HG03139 (cell line): Measurements from ENCODE around the gene FRS3.
A peak's percentile ranks its signal among the peaks of the same experiment; 100 is the strongest.

Experiments used
- ATAC-seq: cut with Tn5 transposase; IDR thresholded peaks from one replicate; pipeline ENCODE4 v1.9.1; 2021; ENCODE audit not compliant: unreplicated experiment

FRS3 gene

GRCh38 chr6:41791305-41791704 lies 11.6 kb upstream of the FRS3 start:
- no peak for ATAC-seq

GRCh38 chr6:41790045-41790444 lies 10.3 kb upstream of the FRS3 start:
- ATAC-seq, result no peak

GRCh38 chr6:41789390-41789724 lies 9.7 kb upstream of the FRS3 start:
- ATAC-seq, result no peak

GRCh38 chr6:41787219-41787917 lies 7.7 kb upstream of the FRS3 start, which contains the start of gene TOMM6:
Gene TOMM6, plus strand, starts transcription at chr6:41787694. Its CDS starts 4 bp downstream, at chr6:41787698.
- peak; percentile 73 for ATAC-seq

- peak; percentile 49 for ATAC-seq
These were observed 6.9 kb upstream of the FRS3 start for GRCh38 chr6:41786451-41787218.

- no peak for ATAC-seq
These were observed 6.2 kb upstream of the FRS3 start for GRCh38 chr6:41785689-41786450.

- ATAC-seq, result no peak
These were observed 5.6 kb upstream of the FRS3 start for GRCh38 chr6:41785254-41785653.

GRCh38 chr6:41784581-41785171 lies 5.0 kb upstream of the FRS3 start:
- no peak for ATAC-seq

GRCh38 chr6:41783106-41783780 lies 3.5 kb upstream of the FRS3 start:
- no peak for ATAC-seq

GRCh38 chr6:41781366-41781730 lies 1.6 kb upstream of the FRS3 start:
- ATAC-seq, result no peak

GRCh38 chr6:41780551-41781365 lies 1.1 kb upstream of the FRS3 start, which contains the start of gene PRICKLE4:
Gene PRICKLE4, plus strand, starts transcription at chr6:41780782. Its CDS starts 2,692 bp downstream, at chr6:41783474.
- no peak for ATAC-seq

- ATAC-seq, result no peak
These were observed 364 bp downstream of the FRS3 start for GRCh38 chr6:41779336-41779735.

GRCh38 chr6:41778895-41779294 lies 805 bp downstream of the FRS3 start:
- ATAC-seq, result no peak

- no peak for ATAC-seq
These were observed 2.0 kb downstream of the FRS3 start for GRCh38 chr6:41777551-41778285.

GRCh38 chr6:41775293-41775882 lies 4.3 kb downstream of the FRS3 start:
- no peak for ATAC-seq

GRCh38 chr6:41774841-41775240 lies 4.9 kb downstream of the FRS3 start:
- ATAC-seq, result no peak

GRCh38 chr6:41771058-41771983 lies 8.4 kb downstream of the FRS3 start:
- no peak for ATAC-seq
